ENCODE data around the gene PRMT2.
"Not testable (repeated sequence)": the region's sequence is repeated elsewhere in the genome, so short reads cannot be mapped to it uniquely, and the experiment has no call there.

- not testable (repeated sequence) for TF ChIP-seq POLR2AphosphoS5, CTCF (IDR thresholded peaks at IDR 0.05)
These were observed 63.6 kb downstream of the PRMT2 start for GRCh38 chr21:46699104-46699503.
